GM19043 (cell line): ENCODE measurements around the gene ASB16.

ENCODE experiments used
- ATAC-seq: cut with Tn5 transposase; IDR thresholded peaks from one replicate; pipeline ENCODE4 v1.9.1; 2021; ENCODE audit warnings: low read depth; ENCODE audit not compliant: unreplicated experiment

Gene ASB16

DNA sequence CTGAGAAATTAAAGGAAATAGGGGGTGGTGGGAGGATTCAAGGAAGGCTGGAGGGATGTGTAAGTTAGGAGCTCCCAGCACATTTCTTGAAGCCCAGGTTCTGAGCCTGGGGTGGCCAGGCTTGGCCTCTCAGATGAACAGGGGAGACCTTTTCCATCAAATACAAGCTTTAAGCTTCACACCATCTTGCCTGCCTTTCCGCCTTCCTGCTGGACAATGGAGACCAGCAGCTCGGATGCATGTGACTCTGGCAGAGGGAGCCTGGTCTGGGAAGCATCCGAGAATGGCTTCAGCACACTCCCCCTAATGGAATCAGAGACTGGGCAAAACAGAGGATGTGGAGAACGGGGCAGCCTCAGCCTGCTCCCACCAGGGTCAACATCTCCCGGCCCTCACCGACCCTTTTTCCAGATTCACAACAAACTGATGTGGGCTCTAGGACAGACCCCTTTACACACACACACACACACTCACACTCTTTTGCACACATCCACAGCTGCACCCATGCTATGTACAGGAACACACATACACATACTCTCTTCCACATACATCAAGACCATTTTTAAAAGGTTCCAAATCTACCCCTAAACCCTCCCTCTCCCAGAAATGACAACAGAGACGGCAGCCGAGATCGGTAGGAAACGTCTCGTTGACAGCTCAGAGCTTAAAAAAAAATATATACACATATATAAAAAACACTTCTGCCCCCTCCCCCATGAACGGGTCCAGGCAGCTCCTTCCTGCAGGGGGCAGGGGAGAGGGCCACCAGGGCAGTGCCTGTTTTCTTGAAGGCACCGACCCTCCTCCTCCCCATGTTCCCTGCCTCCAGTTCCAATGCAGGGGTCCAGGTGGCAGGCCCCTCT, 35.7 kb downstream of the ASB16 start:
- ATAC-seq = no peak

DNA sequence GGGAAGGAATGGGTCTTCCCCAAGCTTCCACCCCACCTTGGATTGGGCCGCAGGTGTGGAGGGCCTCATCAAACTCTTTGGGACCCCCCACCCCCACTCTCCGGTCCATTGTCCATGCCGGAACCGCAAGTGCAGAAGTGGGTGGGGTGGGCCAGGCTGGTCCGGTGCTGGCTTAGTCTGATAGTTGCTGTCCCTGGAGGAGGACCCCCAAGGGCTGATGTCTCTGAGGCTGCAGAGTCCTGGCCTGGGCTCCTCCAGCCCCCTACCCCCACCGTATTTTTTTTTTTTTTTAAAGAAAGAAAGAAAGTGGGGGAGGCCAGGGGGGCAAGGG, 36.3 kb downstream of the ASB16 start:
- no peak for ATAC-seq

DNA sequence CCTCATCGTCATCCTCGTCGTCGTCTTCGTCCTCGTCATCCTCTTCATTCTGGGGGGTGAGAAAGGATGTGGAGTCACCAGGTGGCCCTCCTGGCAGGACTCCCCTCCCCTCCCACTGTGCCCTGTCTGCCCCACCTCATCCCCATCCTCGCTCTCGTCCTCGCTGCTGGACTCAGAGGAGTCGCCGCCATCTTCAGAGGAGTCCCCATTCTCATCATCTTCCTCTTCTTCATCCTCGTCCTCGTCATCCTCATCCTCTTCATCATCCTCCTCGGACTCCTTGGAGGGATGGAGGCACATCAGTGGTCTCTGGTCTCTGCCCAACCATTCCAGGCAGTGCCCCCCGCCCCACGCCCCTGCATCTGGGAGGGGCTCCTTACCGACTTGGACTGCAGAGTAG, 36.8 kb downstream of the ASB16 start:
- no peak for ATAC-seq

DNA sequence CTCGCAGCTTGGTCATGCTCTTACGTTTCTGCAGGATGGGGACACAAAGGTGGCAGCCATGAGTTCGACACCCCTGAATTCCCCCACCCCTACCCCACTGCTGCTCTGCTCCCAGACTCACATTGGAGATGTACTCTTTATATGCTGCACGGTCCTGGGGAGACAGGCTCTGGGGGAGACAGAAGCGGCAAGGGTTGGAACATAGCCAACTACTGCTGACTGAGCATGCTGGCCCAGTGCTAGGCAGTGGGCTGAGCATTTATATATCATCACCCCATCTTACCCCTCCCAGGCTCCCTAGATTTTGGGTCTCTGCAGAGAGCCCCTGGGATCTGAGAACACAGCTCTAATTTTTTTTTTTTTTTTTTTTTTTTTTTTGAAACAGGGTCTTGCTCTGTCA, 37.2 kb downstream of the ASB16 start:
- no peak for ATAC-seq

DNA sequence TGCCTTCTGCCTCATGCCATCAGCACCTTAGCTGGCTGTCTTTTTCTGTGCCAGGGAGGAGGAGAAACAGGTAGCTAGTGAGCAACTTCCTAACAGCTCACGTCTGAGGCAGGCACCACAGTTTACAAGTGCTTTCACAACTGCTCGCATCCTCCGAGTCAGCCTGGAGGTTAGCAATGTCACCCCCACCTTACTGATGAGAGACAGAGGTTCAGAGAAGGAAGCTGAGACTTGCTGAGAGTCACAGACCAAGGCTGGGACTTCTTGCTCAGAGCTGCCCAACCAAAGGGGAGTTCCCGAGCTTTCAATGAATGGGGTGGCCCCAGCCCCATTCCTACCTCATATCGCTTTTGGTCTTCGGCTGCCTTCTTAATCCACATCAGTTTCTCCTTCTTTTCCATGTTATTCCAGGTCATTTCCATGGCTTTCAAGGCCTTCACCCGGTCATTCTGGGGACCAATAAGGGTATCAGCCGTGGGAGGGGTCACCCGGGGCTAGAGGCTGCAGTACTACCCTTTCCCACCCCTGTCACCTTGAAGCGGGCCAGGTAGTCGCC, 39.4 kb downstream of the ASB16 start:
- no peak for ATAC-seq

DNA sequence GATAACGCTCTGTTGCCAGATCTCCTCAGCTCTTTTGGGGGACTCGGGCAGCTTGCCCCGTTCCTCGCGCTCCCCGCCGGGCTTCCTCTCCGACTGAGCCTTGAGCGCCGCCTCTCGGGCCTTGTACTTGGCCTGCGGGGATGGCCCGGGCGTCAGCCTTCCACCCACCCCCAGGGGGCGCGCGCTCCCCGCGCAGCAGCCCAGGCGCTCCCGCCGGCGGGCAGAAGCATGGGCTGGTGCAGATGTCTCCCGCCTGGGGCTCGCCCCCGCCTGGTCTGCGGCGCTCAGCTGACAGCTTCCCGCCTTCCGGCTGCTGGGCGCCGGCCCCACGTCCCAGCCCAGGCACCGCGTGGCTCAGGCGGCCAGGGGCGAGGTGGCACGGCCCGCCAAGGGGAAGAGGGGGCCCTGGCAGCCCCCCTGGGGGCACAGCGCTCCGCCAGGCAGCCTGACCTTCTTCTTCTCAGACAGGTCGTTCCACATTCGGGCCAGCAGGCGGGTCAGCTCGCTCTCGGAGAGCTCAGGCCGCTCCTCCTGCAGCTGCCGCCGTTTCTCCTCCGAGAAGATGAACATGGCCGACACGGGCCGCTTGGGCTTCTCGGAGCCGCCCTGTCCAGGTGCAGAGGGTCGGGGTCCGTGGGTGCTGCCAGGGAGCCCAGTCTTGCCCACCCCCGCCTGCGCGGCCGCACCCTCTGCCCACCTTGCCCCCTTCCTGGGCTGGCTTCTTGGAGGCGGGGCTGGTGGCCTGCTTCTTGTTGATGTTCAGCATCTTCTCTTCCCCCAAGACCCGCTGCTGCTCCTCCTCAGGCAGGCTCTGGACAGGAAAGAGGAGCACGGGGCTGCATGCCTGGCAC, 40.1 kb downstream of the ASB16 start:
- peak; percentile 76 for ATAC-seq

DNA sequence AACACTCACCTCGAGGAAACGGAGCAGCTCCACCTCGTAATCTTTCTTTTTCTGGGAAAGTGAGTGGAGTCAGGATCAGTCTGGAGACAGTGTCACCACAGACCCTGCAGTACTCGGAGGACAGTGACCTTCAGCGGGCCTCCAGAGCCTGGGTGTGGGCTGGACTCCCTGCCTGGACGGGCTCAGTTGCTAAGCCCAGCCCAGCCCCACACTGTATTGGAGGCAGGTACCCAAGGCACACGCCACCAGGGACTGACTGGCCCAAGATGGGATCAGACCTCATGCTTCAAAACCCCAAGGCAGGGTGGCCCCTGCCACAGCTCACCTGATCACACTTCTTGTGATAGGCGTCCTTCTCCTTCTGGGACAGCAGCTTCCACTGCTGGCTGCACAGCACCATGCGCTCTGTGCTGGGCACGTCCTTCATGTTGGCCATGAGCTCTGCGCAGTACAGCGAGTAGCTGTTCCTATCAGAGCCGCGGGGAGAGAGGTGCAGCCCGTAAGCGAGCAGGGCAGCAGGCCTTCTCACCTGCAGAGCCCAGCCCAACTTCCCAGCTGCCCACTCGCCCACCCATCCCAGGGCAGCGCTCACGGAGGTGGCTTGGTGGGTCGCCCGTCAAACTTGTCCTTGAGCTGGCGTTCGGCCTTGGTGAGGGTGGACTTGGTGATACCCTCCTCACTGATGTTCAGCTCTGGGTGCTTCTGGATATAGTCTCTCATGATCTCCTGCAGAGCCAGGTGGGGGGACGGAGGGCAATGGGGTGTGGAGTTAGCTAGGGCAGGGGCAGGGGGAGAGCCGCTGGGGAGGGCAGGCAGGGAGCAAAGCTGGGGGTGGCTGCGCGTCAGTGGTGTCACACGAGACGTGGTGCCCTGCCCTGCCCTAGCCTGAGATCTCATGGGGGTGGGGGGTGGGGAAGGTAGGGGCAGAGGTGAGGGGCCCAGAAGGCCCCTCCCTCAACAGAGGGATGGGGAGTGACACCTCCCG, 41.1 kb downstream of the ASB16 start:
- no peak for ATAC-seq

DNA sequence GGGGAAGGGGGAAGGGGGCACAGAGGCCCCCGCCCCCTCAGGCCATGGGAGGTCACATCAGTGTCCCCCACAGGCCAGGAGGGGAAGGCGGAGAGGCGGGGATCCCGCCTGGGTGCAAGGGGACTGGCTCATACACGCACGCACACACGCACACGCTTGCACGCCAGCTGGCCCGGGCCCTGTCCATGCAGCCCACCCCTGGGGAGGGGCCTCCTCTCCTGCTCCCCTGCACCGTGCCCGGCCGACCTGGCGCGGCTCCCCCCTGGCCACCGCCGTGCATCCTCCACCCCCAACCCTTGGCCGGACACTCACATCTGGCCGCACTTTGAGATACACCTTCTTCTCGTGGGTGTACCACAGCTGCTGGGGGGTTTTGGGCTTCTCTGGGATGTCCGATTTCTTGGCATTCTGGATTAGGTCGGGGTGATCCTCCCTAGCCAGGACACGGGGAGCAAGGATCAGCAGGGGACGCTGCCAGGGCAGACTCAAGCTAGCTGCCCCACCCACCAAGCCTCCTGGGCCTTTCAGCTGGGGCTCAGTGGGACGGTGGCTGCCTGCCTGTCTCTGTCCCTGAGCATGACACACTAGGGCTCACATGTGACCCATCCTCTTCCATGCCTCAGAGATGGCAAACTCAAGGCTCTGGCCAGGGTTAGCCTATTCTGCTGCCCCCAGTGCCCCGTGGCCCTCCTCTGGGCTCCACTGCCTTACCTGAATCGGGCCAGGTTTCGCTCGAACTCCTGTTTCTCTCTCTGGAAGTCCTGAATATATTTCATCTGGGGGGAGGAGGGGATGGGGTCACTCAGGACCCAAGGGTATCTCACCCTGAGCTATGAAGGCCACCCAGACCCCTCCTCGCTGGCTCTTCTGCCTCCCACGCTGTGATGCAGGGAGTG, 42.3 kb downstream of the ASB16 start:
- ATAC-seq = no peak

DNA sequence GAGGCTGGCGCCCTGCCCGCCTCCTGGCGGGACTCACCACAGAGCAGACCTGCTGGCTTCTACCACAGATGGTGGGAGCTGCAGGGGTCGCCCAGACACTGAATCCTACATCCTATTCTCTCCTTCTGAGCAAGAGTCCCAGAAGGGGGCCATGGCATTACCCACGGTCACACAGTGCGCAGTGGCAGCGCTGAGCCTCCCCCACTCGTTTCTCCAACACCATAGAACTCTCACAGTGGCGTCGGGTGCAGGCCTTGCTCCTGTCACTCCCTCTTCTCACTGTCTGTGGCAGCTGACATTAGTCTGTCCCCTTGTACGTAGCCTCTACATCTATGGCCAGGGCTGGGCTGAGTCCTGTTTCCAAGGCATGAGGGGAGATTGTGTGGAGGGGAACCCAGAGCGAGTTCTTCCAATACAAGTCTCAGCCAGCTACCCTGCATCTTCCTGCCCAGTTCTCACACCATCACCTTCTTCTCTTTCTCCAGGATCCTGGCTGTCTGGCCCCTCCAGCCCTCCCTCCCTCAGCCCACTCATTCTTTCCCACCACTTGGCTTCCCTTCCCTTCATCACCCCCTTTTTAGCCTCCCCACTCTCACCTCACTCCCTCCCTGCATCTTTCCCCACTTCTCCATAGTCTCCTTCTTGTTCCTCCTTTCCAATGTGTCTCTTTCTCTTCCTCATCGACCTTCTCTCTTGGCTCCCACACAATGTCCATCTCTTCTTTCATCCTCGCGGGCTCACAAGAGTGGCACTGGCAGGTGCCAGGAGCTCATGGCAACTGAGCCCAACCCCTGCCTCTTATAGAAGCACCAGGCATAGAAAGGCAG, 43.1 kb downstream of the ASB16 start:
- no peak for ATAC-seq

DNA sequence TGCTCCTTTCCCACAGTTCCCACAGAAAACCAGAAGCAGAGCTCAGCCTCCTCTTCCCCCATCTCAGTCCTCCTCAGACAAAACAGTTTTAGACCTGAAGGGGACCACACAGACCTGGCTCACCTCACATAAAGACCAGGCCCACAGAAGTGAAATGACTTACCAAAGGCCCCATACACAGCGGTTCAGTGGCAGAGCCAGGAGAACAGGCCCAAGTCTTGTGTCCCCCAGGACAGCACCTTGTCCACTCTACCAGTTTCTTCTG, 43.7 kb downstream of the ASB16 start:
- no peak for ATAC-seq

DNA sequence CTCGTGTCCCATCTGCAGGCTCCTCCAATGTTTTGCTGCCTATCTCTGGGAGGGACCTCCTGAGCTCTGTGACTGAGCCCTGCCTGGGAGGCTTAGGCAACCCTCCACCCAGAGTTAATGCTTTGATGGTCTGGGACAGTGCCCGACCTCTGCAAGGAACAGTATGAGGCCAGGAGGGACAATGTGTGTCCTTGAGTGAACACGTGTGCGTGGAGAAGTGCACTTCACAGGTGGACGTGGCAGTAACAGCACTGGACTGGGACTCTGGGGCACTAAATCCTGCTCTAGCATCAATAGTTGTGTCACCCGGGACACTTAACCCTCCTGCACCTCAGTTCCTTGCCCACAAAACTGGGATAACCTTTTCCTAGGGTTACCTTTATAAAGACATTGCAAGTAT, 44.4 kb downstream of the ASB16 start:
- no peak for ATAC-seq

DNA sequence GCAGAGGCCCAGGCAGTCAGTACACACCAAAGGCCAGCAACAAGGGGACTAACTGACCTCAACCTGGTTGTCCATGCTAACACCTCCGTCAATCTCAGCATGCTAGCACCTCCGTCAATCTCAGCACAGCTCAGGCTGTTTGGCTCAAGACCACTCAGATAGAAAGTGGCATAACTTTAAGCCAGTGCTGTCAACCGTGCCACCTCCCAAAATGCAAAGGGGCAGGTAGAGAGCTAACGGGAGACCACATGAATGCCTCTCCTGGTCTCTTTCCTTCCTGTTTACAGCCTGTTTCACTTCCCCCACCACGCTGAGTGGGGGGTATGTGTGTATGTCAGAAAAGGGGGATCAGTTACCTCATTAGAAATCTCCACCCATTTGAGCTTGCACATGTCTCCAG, 45.7 kb downstream of the ASB16 start:
- no peak for ATAC-seq

DNA sequence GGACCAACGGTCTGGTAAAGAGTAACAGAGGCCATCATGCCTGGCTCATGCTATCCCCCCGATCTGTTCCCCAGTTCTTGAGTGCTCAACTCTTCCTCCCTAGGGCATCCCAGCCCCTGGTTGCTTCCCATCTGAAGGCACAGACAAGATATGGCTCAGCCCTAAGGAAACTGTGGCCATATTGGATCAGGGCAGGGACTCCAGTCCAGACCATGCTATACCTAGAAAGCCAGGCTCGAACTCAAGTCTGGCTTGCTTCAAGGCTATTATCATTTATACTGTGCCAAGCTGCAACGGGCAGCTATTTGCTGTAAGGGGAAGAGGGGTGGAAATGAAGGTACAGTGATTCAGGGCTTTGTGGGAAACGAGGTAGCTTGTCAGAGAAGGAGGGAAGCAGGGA, 46.2 kb downstream of the ASB16 start:
- ATAC-seq = no peak

DNA sequence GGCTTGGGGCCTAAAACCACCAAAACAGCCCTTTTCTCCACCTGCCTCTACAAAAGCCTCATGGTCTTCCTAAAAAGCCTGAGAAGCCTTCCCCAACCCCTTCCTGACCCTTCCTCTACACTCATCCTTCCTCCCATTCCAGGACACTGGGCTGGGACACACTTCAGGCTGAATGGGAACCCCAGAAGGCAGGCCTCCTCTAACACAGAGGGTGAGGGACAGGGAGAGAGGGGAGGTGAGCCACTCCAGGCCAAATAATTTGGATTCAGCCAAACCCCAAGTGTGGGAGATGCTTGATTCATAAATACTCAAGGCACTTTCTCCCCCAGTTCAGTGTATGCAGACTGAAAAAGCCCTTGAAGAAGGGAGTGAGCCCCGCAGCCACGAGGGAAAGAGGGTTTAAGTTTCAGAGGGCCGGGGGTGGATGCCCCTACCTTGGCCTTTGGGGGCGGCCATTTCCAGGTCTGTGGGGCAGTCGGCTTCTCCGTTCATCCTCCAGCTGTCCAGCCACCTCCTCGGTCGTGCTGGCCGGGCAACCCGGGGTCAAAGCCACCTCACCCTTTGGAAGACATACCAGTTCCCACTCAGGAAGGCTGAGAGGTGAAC, 47.3 kb downstream of the ASB16 start:
- ATAC-seq = no peak

DNA sequence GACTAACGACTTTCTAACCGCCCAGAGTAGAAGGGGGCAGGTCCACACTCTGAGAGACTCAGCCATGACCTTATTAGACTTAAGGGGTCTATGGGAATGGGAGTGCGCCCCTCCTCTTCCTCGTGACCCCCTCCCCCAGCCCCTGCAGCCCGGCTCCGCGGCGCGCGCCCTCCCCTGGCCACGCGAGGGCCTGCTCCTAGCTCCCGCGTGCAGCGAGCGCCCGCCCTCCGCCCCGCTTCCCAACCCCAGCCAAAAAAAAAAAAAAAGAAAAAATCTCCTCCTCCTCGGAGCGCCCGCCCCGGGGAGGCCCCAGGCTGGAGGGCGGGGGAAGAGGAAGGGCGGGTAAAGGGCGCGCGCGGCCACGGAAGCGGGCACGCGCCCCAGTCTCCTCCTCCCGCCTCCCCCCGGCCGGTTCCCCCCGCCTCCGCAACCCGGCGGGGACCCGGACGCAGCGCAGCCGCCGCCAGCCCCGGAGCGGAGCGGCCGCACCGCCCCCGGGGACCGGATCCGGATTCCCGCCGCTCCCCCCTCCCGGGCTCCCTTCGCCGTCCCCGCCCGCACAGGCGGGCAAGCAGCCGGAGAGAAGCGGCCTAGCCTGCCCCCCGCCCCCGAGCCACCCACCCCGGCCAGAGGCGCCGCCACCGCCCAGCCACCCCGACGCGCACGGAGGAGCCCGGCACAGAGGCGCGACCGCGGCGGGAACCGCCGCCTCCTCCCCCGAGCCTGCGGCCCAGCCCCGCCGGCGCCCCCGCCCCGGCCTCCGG, 48.0 kb downstream of the ASB16 start:
- ATAC-seq = no peak

DNA sequence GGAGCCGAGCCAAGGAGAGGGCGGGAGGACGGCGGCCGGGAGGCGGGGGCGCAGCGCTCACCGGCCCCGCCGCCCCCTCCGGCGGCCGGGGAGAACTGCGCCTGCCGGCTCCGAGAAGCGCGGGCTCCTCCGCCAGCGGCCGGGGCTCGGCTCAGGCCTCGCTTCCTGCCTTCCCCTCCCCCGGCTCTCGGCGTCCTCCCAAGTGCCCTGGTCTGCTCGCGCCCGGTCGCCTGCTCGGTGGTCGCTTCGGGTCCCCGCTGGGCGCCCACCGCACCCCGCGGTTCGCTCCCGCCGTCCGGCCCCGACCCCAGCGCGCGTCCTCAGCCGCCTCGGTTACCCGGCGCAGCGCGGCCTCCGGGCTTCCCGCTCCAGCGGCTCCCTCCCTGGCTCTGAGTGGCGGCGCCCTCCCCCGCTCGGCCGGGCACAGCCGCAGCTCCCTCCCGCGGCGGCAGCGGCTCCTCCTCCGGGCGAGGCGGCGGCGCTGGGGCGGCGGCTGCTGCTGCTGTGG, 48.7 kb downstream of the ASB16 start:
- no peak for ATAC-seq

DNA sequence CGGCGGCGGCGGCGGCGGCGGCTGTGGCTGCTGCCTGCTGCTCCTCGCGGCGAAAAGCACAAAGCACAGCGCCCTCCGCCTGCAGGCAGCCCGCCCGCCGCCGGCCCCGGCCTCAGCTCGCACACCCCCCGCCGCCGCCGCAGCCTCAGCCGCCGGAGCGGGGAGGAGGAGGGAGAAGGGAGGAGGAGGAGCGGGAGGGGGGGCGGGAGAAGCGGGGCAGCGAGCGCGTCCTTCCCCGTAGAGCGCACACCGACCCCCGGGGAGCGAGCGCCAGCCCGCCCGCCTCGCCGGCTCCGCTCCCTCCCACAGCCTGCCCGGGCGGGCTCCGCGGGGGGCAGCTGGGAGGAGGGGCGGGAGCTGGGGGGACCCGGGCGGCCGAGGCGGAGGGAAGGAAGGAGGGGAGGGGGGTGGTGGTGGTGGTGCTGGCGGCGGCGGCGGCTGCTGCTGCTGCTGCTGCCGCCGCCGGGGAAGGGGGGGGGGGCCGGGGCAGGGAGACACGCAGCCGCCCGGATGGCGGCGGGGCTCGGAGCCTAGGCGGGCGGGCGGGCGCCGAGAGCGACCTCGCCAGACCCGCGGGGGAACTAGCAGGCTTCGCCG, 49.2 kb downstream of the ASB16 start, which contains the start of gene UBTF:
TSS of gene UBTF (minus strand) at position 60 of the 597 bp plus-strand sequence. CDS start 1,446 bp downstream, outside the sequence.
- no peak for ATAC-seq
